Mesendoderm (in vitro differentiated cells): ENCODE measurements around the gene MTR.

Source experiments
- DNase-seq: peaks from one replicate; pipeline ENCODE4 v3.0.0; 2013
- H2AK5ac ChIP-seq: 2 replicates; pipeline ENCODE4 v1.6.1; 2013; ENCODE audit warnings: low read length, inconsistent platforms
- H2BK120ac ChIP-seq: 2 replicates; pipeline ENCODE4 v1.6.1; 2013; ENCODE audit warnings: low read depth, mild to moderate bottlenecking, low read length, moderate library complexity, mixed read lengths
- H2BK15ac ChIP-seq: replicated peaks from 2 replicates; pipeline ENCODE4 v1.6.1; 2013; ENCODE audit warnings: low read depth, mild to moderate bottlenecking, moderate library complexity
- H2BK5ac ChIP-seq: 2 replicates; pipeline ENCODE4 v1.6.1; 2013; ENCODE audit warnings: low read length, inconsistent platforms
- H3K18ac ChIP-seq: 2 replicates; pipeline ENCODE4 v1.6.1; 2013; ENCODE audit warnings: mild to moderate bottlenecking, low read length, mixed read lengths
- H3K23ac ChIP-seq: one replicate; pipeline ENCODE4 v1.6.1; 2013; ENCODE audit warnings: low read length
- H3K27ac ChIP-seq: 2 replicates; pipeline ENCODE4 v1.5.1; 2013; ENCODE audit warnings: low read depth, mild to moderate bottlenecking, inconsistent platforms, low read length, moderate library complexity
- H3K27me3 ChIP-seq: 2 replicates; pipeline ENCODE4 v1.6.1; 2013; ENCODE audit warnings: low read length, control low read depth, mild to moderate bottlenecking, inconsistent platforms; ENCODE audit not compliant: insufficient read depth, poor library complexity
- H3K36me3 ChIP-seq: 2 replicates; pipeline ENCODE4 v1.6.1; 2013; ENCODE audit warnings: low read length, inconsistent platforms; ENCODE audit not compliant: control insufficient read depth, insufficient read depth
- H3K4ac ChIP-seq: one replicate; pipeline ENCODE4 v1.6.1; 2013; ENCODE audit warnings: low read depth, mild to moderate bottlenecking, low read length, moderate library complexity
- H3K4me1 ChIP-seq: 2 replicates; pipeline ENCODE4 v1.6.1; 2013; ENCODE audit warnings: low read depth, low read length, inconsistent platforms; ENCODE audit not compliant: control insufficient read depth
- H3K4me2 ChIP-seq: 2 replicates; pipeline ENCODE4 v1.6.1; 2013; ENCODE audit warnings: low read length
- H3K4me3 ChIP-seq: 2 replicates; pipeline ENCODE4 v1.5.1; 2013; ENCODE audit warnings: mild to moderate bottlenecking, low read length
- H3K56ac ChIP-seq: one replicate; pipeline ENCODE4 v1.6.1; 2013; ENCODE audit warnings: low read length
- H3K79me1 ChIP-seq: 2 replicates; pipeline ENCODE4 v1.6.1; 2013; ENCODE audit warnings: low read length, inconsistent platforms
- H3K79me2 ChIP-seq: 2 replicates; pipeline ENCODE4 v1.6.1; 2013; ENCODE audit warnings: mild to moderate bottlenecking, low read length; ENCODE audit not compliant: control insufficient read depth, insufficient read depth
- H3K9ac ChIP-seq: 2 replicates; pipeline ENCODE4 v1.6.1; 2013; ENCODE audit warnings: low read length, inconsistent platforms
- H4K5ac ChIP-seq: one replicate; pipeline ENCODE4 v1.6.1; 2013; ENCODE audit warnings: low read length
- H4K8ac ChIP-seq: one replicate; pipeline ENCODE4 v1.6.1; 2013; ENCODE audit warnings: low read depth, mild to moderate bottlenecking, control low read depth, low read length, moderate library complexity
- WGBS: extraction: QIAGEN DNeasy Blood & Tissue Kit; methylation state at CpG from one replicate; pipeline ENCODE4 v1.1.7; 2013; ENCODE audit warnings: low lambda C conversion rate, missing lambda C conversion rate; ENCODE audit not compliant: insufficient coverage; ENCODE audit errors: extremely low coverage; 5-methylcytosine and 5-hydroxymethylcytosine counted together

The MTR gene

GRCh38 chr1:236888903-236889302, 93.8 kb downstream of the MTR start:
- Histone ChIP-seq H4K5ac (no peak overlapping the region), H3K4ac (no peak overlapping the region), H3K27me3 (no peaks in the 10 kb centered on the region), H3K79me1 (no peaks in the 10 kb centered on the region), H3K23ac (no peak overlapping the region), H3K9ac (no peak overlapping the region), H3K18ac (no peak overlapping the region), H2AK5ac (no peak overlapping the region), H3K27ac (no peak overlapping the region), H2BK5ac (no peak overlapping the region), H2BK120ac (no peak overlapping the region), H3K79me2 (no peaks in the 10 kb centered on the region), H3K4me1 (no peaks in the 10 kb centered on the region), H3K56ac (no peak overlapping the region), H3K4me2 (no peak overlapping the region), H3K4me3 (no peak overlapping the region), H4K8ac (no peak overlapping the region), H2BK15ac (no peak overlapping the region), H3K36me3 (peaks cover 3% of the 10 kb centered on the region)
- no CpG with 5 or more reads among the region's 8 CpGs for WGBS
- no peak for DNase-seq

- no peak overlapping the region for H4K5ac ChIP-seq
- no peaks in the 10 kb centered on the region for H3K79me1 ChIP-seq
- H2BK5ac ChIP-seq, result no peak overlapping the region
- no peaks in the 10 kb centered on the region for H3K4me1 ChIP-seq
- H2AK5ac ChIP-seq, result no peak overlapping the region
- no peak overlapping the region for H4K8ac ChIP-seq
- H3K4ac ChIP-seq, result no peak overlapping the region
- no peak overlapping the region for H3K4me2 ChIP-seq
- no CpG with 5 or more reads among the region's 24 CpGs for WGBS
- no peak overlapping the region for H3K56ac ChIP-seq
- H2BK15ac ChIP-seq, result no peak overlapping the region
- peaks cover 5% of the 10 kb centered on the region for H3K36me3 ChIP-seq
- no peak overlapping the region for H3K27ac ChIP-seq
- H3K27me3 ChIP-seq, result no peaks in the 10 kb centered on the region
- H3K79me2 ChIP-seq, result no peaks in the 10 kb centered on the region
- H2BK120ac ChIP-seq, result no peak overlapping the region
- no peak overlapping the region for H3K18ac ChIP-seq
- H3K4me3 ChIP-seq, result no peak overlapping the region
- DNase-seq, result peak; percentile 19
- no peak overlapping the region for H3K9ac ChIP-seq
- H3K23ac ChIP-seq, result no peak overlapping the region
Measured at GRCh38 chr1:236890152-236891056, 95.3 kb downstream of the MTR start.

- H4K5ac ChIP-seq, result no peak overlapping the region
- H4K8ac ChIP-seq, result no peak overlapping the region
- H3K27ac ChIP-seq, result no peak overlapping the region
- H3K4me2 ChIP-seq, result no peak overlapping the region
- no peak overlapping the region for H3K18ac ChIP-seq
- H3K4me3 ChIP-seq, result no peak overlapping the region
- H3K27me3 ChIP-seq, result no peaks in the 10 kb centered on the region
- H3K23ac ChIP-seq, result no peak overlapping the region
- H2BK120ac ChIP-seq, result no peak overlapping the region
- WGBS, result no CpG with 5 or more reads among the region's 19 CpGs
- no peak overlapping the region for H2AK5ac ChIP-seq
- no peak overlapping the region for H3K9ac ChIP-seq
- H2BK5ac ChIP-seq, result no peak overlapping the region
- no peak for DNase-seq
- H3K79me1 ChIP-seq, result no peaks in the 10 kb centered on the region
- no peak overlapping the region for H2BK15ac ChIP-seq
- no peak overlapping the region for H3K56ac ChIP-seq
- H3K4me1 ChIP-seq, result no peaks in the 10 kb centered on the region
- H3K36me3 ChIP-seq, result peaks cover 2% of the 10 kb centered on the region
- no peak overlapping the region for H3K4ac ChIP-seq
- no peaks in the 10 kb centered on the region for H3K79me2 ChIP-seq
Measured at GRCh38 chr1:236893626-236894545, 98.8 kb downstream of the MTR start.

- Histone ChIP-seq H3K4me3 (no peak overlapping the region), H4K5ac (no peak overlapping the region)
- DNase-seq, result no peak
Measured at GRCh38 chr1:236895665-236896387, 100.7 kb downstream of the MTR start.

GRCh38 chr1:236896716-236897115, 101.6 kb downstream of the MTR start:
- Histone ChIP-seq H2AK5ac (no peak overlapping the region), H4K5ac (no peak overlapping the region), H2BK5ac (no peak overlapping the region), H3K56ac (no peak overlapping the region), H3K4me1 (no peaks in the 10 kb centered on the region), H3K18ac (no peak overlapping the region), H4K8ac (no peak overlapping the region), H3K23ac (no peak overlapping the region), H2BK15ac (no peak overlapping the region), H3K27ac (no peak overlapping the region), H2BK120ac (no peak overlapping the region), H3K4ac (no peak overlapping the region), H3K79me2 (no peaks in the 10 kb centered on the region), H3K9ac (no peak overlapping the region), H3K79me1 (no peaks in the 10 kb centered on the region), H3K4me3 (no peak overlapping the region), H3K27me3 (no peaks in the 10 kb centered on the region), H3K36me3 (peaks cover 2% of the 10 kb centered on the region), H3K4me2 (no peak overlapping the region)
- no peak for DNase-seq
- no CpG with 5 or more reads among the region's 2 CpGs for WGBS

More at GRCh38 chr1:236895665-236896387, 100.7 kb downstream of the MTR start:
- Histone ChIP-seq H2BK15ac (no peak overlapping the region), H3K18ac (no peak overlapping the region), H3K23ac (no peak overlapping the region), H3K4me2 (no peak overlapping the region), H3K56ac (no peak overlapping the region), H3K27me3 (no peaks in the 10 kb centered on the region), H4K8ac (no peak overlapping the region), H3K79me1 (no peaks in the 10 kb centered on the region), H3K36me3 (peaks cover 2% of the 10 kb centered on the region), H3K79me2 (no peaks in the 10 kb centered on the region), H2BK120ac (no peak overlapping the region), H3K27ac (no peak overlapping the region), H3K4me1 (no peaks in the 10 kb centered on the region), H2AK5ac (no peak overlapping the region), H2BK5ac (no peak overlapping the region), H3K9ac (no peak overlapping the region), H3K4ac (no peak overlapping the region)
- no CpG with 5 or more reads among the region's 8 CpGs for WGBS
